Stomach (tissue), 9 donors: Measurements from ENCODE around the gene ATP2A2. TPM values are rescaled to one million over a fixed set of nuclear protein-coding genes. Genes with fewer than 3 reads are reported as not detected.

ENCODE experiments used
- DNase-seq, 2 donors: peaks; one replicate each; pipeline versions ENCODE4 v3.0.0 to v3.0.0-alpha.2; 2013 to 2019
- H3K27ac ChIP-seq, 5 donors: fragments of 200-600 bp in 4 of 5; sonication (generic) in 4 of 5; one replicate each; pipeline ENCODE4 v1.5.1; 2013 to 2019; ENCODE audit warnings: mild to moderate bottlenecking in 1 of 5, moderate library complexity in 1 of 5
- H3K27me3 ChIP-seq, 3 donors: fragments of 200-600 bp; sonication (generic); one replicate each; pipeline ENCODE4 v1.5.1; 2017 to 2019; ENCODE audit warnings: mixed run types in 1 of 3
- H3K36me3 ChIP-seq, 4 donors: fragments of 200-600 bp; sonication (generic); 1 replicate in 3 of 4; 2 replicates in 1 of 4; pipeline ENCODE4 v1.5.1; 2016 to 2019
- H3K4me1 ChIP-seq, 4 donors: fragments of 200-600 bp; sonication (generic); one replicate each; pipeline ENCODE4 v1.5.1; 2016 to 2019
- H3K4me3 ChIP-seq, 4 donors: fragments of 200-600 bp; sonication (generic) in 3 of 4; one replicate each; pipeline ENCODE4 v1.5.1; 2016 to 2019; ENCODE audit warnings: mild to moderate bottlenecking in 1 of 4
- H3K9me3 ChIP-seq, 4 donors: fragments of 200-600 bp; sonication (generic); one replicate each; pipeline ENCODE4 v1.5.1; 2016 to 2019
- EP300 ChIP-seq: sonication (generic); formaldehyde crosslinking; IDR thresholded peaks from one replicate; pipeline ENCODE4 v1.6.1; 2017; ENCODE audit warnings: antibody characterized with exemption
- POLR2A ChIP-seq, 4 donors: fragments of 450-650 bp; IDR thresholded peaks; one replicate each; pipeline ENCODE4 v1.6.1; 2016; ENCODE audit warnings: antibody characterized with exemption in 4 of 4, control low read depth in 2 of 4, mild to moderate bottlenecking in 1 of 4, moderate library complexity in 1 of 4
- POLR2AphosphoS5 ChIP-seq, 3 donors: sonication (generic); formaldehyde crosslinking; IDR thresholded peaks; one replicate each; pipeline ENCODE4 v1.6.1; 2016; ENCODE audit warnings: antibody characterized with exemption in 3 of 3
- WGBS, 5 donors: extraction: QIAGEN DNeasy Blood & Tissue Kit in 3 of 5; methylation state at CpG; one replicate each; pipeline versions ENCODE4 v1.1.5 to v1.1.7; 2013 to 2018; 5-methylcytosine and 5-hydroxymethylcytosine counted together
- intact Hi-C: fragments of 100-400 bp; cut with DNase I; formaldehyde crosslinking; loops from one replicate; pipeline ENCODE4 v1.15.1; 2023; ENCODE audit warnings: low total_unique reads
- polyA plus RNA-seq, 3 donors: library from polyadenylated mRNA; stranded (reverse); fragments of 200-250 nt; gene quantifications; one replicate each; pipeline ENCODE4 v1.2.3, GENCODE V29; 2013
- total RNA-seq, 5 donors: library from RNA; depleted of rRNA; stranded (reverse); fragments of >200 nt; gene quantifications; one replicate each; pipeline versions ENCODE4 v1.1.0 to v1.2.3, GENCODE V29; 2014 to 2016
- TF ChIP-seq, protein P1 (sequence below), 7 experiments: fragments of 450-650 bp in 4 of 7; fragments of 200-600 bp in 3 of 7; sonication (generic) in 3 of 7; IDR thresholded peaks; one replicate each; pipeline ENCODE4 v1.5.1; 2016 to 2019; ENCODE audit warnings: antibody characterized with exemption in 7 of 7, control low read depth in 2 of 7, mild to moderate bottlenecking in 1 of 7
- donor health status: healthy with polysubstance abuse.
- donor health status: Bipolar disorder and iron deficiency.
- donor health status: healthy.

Gene ATP2A2
- total and polyA plus RNA-seq, 8 donors = 14.1 to 202 (median 104) TPM

DNA sequence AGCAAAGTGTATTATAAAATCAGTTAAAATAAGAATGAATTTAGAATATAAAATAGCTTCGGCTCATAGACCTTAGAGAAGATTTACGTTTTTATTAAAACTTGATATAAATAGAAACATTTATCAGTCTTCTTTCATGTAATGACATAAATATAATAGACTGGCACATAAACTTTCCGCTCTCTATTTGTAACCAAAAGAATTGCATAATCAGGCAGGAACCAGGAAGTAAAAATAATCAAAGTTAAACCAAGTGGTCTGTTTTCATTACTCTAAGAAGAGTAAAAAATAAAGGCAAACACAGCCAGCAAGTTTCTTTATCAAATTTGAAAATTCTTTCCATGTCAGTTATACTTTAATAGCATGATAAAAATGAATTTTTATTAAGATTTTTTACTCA, 46.3 kb upstream of the ATP2A2 start:
- Histone ChIP-seq H3K27me3 (no peaks in the 10 kb centered on the region), H3K4me1 (peaks cover 3 to 20% (median 8%) of the 10 kb centered on the region in 4 donors), H3K9me3 (no peaks in the 10 kb centered on the region), H3K4me3 (no peak overlapping the region), H3K27ac (peak overlapping the region in 2 of 5 donors; percentile 54 to 60), H3K36me3 (no peaks in the 10 kb centered on the region)
- intact Hi-C loops = no loop called here
- 9 to 18% (median 14%) methylated on average over 3 of the region's 3 CpGs for WGBS, 5 donors
- TF ChIP-seq, protein P1, sequence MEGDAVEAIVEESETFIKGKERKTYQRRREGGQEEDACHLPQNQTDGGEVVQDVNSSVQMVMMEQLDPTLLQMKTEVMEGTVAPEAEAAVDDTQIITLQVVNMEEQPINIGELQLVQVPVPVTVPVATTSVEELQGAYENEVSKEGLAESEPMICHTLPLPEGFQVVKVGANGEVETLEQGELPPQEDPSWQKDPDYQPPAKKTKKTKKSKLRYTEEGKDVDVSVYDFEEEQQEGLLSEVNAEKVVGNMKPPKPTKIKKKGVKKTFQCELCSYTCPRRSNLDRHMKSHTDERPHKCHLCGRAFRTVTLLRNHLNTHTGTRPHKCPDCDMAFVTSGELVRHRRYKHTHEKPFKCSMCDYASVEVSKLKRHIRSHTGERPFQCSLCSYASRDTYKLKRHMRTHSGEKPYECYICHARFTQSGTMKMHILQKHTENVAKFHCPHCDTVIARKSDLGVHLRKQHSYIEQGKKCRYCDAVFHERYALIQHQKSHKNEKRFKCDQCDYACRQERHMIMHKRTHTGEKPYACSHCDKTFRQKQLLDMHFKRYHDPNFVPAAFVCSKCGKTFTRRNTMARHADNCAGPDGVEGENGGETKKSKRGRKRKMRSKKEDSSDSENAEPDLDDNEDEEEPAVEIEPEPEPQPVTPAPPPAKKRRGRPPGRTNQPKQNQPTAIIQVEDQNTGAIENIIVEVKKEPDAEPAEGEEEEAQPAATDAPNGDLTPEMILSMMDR (IDR thresholded peaks at IDR 0.05) = no peak
- TF ChIP-seq EP300 = no peak
- no peak for TF ChIP-seq POLR2AphosphoS5 (IDR thresholded peaks at IDR 0.05)
- no peak for TF ChIP-seq POLR2A (IDR thresholded peaks at IDR 0.05)
- peak in 1 of 2 donors; percentile 34 for DNase-seq

DNA sequence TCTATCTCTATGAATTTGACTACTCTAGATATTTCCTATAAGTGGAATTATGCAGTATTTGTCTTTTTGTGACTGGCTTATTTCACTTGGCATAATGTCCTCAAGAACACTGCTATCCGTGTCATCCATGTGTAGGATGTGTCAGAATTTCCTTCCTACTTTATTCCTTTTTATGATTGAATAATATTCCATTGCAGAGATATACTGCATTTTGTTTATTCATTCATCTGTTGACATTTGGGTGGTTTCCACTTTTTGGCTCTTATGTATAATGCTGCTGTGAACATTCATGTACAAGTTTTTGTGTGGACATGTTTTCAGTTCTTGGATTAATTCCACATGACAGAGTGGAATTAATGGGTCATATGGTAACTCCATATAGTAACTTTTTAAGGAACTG, 45.7 kb upstream of the ATP2A2 start:
- Histone ChIP-seq H3K4me1 (peaks cover 3 to 20% (median 8%) of the 10 kb centered on the region in 4 donors), H3K27ac (peak overlapping the region in 2 of 5 donors; percentile 54 to 60), H3K36me3 (no peaks in the 10 kb centered on the region), H3K4me3 (no peak overlapping the region), H3K9me3 (no peaks in the 10 kb centered on the region), H3K27me3 (no peaks in the 10 kb centered on the region)
- intact Hi-C loops = no loop called here
- WGBS, 5 donors = 72 to 90% (median 87%) methylated on average over 1 of the region's 1 CpG
- DNase-seq = no peak
- TF ChIP-seq EP300 (no peak), POLR2AphosphoS5 (IDR thresholded peaks at IDR 0.05) (no peak), POLR2A (IDR thresholded peaks at IDR 0.05) (no peak)
- TF ChIP-seq, protein P1 (IDR thresholded peaks at IDR 0.05) = no peak

DNA sequence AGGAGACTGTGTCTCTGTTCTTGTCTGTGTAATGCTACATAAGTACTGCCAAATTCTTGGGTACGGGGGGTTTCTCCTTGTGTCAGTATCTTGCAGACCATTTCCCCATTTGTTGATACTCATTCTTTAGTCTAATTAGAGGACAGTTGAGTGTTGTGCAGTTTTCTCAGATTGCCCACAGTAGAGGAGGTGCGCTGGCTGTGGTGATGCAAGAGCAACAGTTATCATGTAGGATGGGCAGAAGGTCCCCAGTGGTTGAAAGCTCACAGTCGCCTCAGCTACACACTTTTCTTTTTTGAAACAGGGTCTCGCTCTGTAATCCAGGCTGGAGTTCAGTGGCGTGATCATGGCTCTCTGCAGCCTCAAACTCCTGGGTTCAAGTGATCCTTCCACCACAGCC, 37.8 kb upstream of the ATP2A2 start:
- 90 to 97% (median 95%) methylated on average over 5 of the region's 5 CpGs for WGBS, 5 donors
- H3K9me3 ChIP-seq = no peaks in the 10 kb centered on the region
- peaks cover 18 to 31% (median 23%) of the 10 kb centered on the region in 4 donors for H3K4me1 ChIP-seq
- intact Hi-C loops = no loop called here
- H3K36me3 ChIP-seq = peaks cover 0 to 10% (median 3%) of the 10 kb centered on the region in 4 donors
- no peak overlapping the region for H3K4me3 ChIP-seq
- no peaks in the 10 kb centered on the region for H3K27me3 ChIP-seq
- H3K27ac ChIP-seq = no peak overlapping the region
- no peak for DNase-seq
- TF ChIP-seq POLR2AphosphoS5 (IDR thresholded peaks at IDR 0.05) = no peak
- TF ChIP-seq, protein P1 (IDR thresholded peaks at IDR 0.05) = no peak
- TF ChIP-seq EP300 = no peak
- TF ChIP-seq POLR2A (IDR thresholded peaks at IDR 0.05) = no peak

DNA sequence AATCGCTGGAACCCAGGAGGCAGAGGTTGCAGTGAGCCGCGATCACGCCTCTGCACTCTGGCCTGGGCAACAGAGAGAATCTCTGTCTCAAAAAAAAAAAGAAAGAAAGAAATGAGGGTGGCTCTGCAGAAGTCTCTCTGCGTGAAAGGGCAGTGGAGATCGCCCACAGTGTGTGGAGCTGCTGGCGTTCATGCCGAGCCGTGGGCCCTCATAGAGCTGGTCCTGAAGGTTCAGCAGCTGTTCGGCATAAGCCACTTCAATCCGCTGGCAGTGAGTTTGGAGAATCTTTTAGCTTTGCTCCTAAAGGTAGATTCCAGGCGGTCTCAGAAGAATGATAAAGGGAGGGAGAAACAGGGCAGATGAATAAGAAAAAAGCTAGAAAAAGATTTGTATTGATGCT, 36.7 kb upstream of the ATP2A2 start:
- Histone ChIP-seq H3K27me3 (no peaks in the 10 kb centered on the region), H3K27ac (no peak overlapping the region), H3K36me3 (peaks cover 0 to 10% (median 3%) of the 10 kb centered on the region in 4 donors), H3K4me3 (no peak overlapping the region), H3K9me3 (no peaks in the 10 kb centered on the region), H3K4me1 (peaks cover 28 to 43% (median 34%) of the 10 kb centered on the region in 4 donors)
- TF ChIP-seq POLR2AphosphoS5 (IDR thresholded peaks at IDR 0.05) = no peak
- TF ChIP-seq POLR2A (IDR thresholded peaks at IDR 0.05) = no peak
- TF ChIP-seq, protein P1 (IDR thresholded peaks at IDR 0.05) = no peak
- no peak for TF ChIP-seq EP300
- DNase-seq = no peak
- WGBS, 5 donors = 92 to 98% (median 95%) methylated on average over 12 of the region's 12 CpGs
- intact Hi-C loops = no loop called here
